Vagina (tissue), 2 donors: Measurements from ENCODE around the gene GOLGA6C.

Source experiments
- POLR2A ChIP-seq, 2 donors: fragments of 450-650 bp; IDR thresholded peaks; one replicate each; pipeline ENCODE4 v1.6.1; 2017; ENCODE audit warnings: antibody characterized with exemption in 2 of 2, mild to moderate bottlenecking in 2 of 2, moderate library complexity in 2 of 2
- POLR2AphosphoS5 ChIP-seq, 2 donors: sonication (generic); formaldehyde crosslinking; IDR thresholded peaks; one replicate each; pipeline ENCODE4 v1.9.0; 2017; ENCODE audit warnings: antibody characterized with exemption in 2 of 2, mild to moderate bottlenecking in 2 of 2, low read depth in 1 of 2; ENCODE audit not compliant: insufficient read depth in 1 of 2
- TF ChIP-seq, protein P1 (sequence below), 3 experiments: fragments of 450-650 bp in 2 of 3; fragments of 200-600 bp in 1 of 3; sonication (generic) in 1 of 3; IDR thresholded peaks; one replicate each; pipeline ENCODE4 v1.5.1; 2017 to 2019; ENCODE audit warnings: antibody characterized with exemption in 3 of 3, mild to moderate bottlenecking in 2 of 3, moderate library complexity in 2 of 3

DNA sequence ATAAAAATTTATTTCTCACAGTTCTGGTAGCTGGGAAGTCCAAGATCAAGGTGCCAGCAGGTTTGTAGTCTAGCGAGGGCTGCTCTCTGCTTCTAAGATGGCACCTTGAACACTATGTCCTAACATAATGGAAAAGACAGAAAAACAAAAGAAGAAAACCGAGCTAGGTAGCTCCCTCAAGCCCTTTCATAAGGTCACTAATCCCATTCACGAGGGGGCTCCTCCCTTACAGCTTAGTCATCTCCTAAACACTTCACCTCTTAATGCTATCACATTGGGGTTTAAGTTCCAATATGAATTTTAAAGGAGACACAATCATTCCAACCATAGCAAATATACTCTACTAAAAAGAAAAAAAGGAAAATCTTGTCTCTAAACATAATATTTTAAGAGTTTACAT is 48.1 kb downstream of the GOLGA6C start:
- TF ChIP-seq, protein P1, sequence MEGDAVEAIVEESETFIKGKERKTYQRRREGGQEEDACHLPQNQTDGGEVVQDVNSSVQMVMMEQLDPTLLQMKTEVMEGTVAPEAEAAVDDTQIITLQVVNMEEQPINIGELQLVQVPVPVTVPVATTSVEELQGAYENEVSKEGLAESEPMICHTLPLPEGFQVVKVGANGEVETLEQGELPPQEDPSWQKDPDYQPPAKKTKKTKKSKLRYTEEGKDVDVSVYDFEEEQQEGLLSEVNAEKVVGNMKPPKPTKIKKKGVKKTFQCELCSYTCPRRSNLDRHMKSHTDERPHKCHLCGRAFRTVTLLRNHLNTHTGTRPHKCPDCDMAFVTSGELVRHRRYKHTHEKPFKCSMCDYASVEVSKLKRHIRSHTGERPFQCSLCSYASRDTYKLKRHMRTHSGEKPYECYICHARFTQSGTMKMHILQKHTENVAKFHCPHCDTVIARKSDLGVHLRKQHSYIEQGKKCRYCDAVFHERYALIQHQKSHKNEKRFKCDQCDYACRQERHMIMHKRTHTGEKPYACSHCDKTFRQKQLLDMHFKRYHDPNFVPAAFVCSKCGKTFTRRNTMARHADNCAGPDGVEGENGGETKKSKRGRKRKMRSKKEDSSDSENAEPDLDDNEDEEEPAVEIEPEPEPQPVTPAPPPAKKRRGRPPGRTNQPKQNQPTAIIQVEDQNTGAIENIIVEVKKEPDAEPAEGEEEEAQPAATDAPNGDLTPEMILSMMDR (IDR thresholded peaks at IDR 0.05) = no peak
- TF ChIP-seq POLR2A (IDR thresholded peaks at IDR 0.05) (no peak), POLR2AphosphoS5 (IDR thresholded peaks at IDR 0.05; ENCODE audit: insufficient read depth in 1 of 2, low read depth in 1 of 2) (no peak)
